GM12878 (cell line): ENCODE measurements around the gene SAMD9L. TPM values are rescaled to one million over a fixed set of nuclear protein-coding genes. Genes with fewer than 3 reads are reported as not detected.

Source experiments
- EP300 ChIP-seq, 2 experiments: fragments of 150-350 bp in 1 of 2; IDR thresholded peaks; 2 replicates each; pipeline ENCODE4 v1.6.1; 2011 to 2012; ENCODE audit warnings: low read depth in 2 of 2, low read length in 2 of 2, borderline replicate concordance in 1 of 2, improper control_type of control experiment in 1 of 2, inconsistent platforms in 1 of 2; ENCODE audit not compliant: control insufficient read depth in 1 of 2
- IKZF1 ChIP-seq: fragments of 450-650 bp; conservative IDR thresholded peaks from 2 replicates; pipeline ENCODE4 v1.6.1; 2017; ENCODE audit warnings: antibody characterized with exemption, mild to moderate bottlenecking
- NBN ChIP-seq: fragments of 450-650 bp; IDR thresholded peaks from 2 replicates; pipeline ENCODE4 v1.6.1; 2016
- polyA plus RNA-seq, 11 experiments: library from polyadenylated mRNA; depleted of rRNA in 4 of 11; unstranded in 6 of 11; stranded (reverse) in 5 of 11; fragments of >200 nt; fragmentation: Nextera tagmentation in 4 of 11; fragmentation: Illumina TruSeq in 1 of 11; extraction: Ambion mirVana in 4 of 11; extraction: Trizol in 1 of 11; gene quantifications; 1 replicate in 1 of 11; 2 replicates in 10 of 11; pipeline versions ENCODE4 v1.2.1 to v1.2.3, GENCODE V29; 2011 to 2016; ENCODE audit warnings: inconsistent platforms in 2 of 11, missing spikeins in 2 of 11, low read depth in 1 of 11
- total RNA-seq, 4 experiments: library from RNA; depleted of rRNA in 3 of 4; stranded (reverse); fragments of >200 nt in 3 of 4; fragmentation: Illumina TruSeq in 1 of 4; extraction: Trizol in 1 of 4; gene quantifications; 2 replicates each; pipeline versions ENCODE4 v1.2.1 to v1.2.3, GENCODE V29; 2013 to 2021
- TF ChIP-seq, protein P1 (sequence below): fragments of 450-650 bp; formaldehyde crosslinking; IDR thresholded peaks from 2 replicates; pipeline ENCODE4 v1.4.0; 2020; ENCODE audit warnings: mild to moderate bottlenecking, moderate library complexity
- TF ChIP-seq, protein P2 (sequence below): fragments of 450-650 bp; IDR thresholded peaks from 2 replicates; pipeline ENCODE4 v1.6.1; 2014; ENCODE audit warnings: mild to moderate bottlenecking
- TF ChIP-seq, protein P3 (sequence below): fragments of 450-650 bp; IDR thresholded peaks from 2 replicates; pipeline ENCODE4 v1.6.1; 2017; ENCODE audit warnings: mild to moderate bottlenecking, moderate library complexity

Gene SAMD9L
- total and polyA plus RNA-seq, 10 of the 15 experiments (the other 5 are each of a cell fraction or from before 2014, with no cell fraction given), result 22.3 to 51.3 (median 29.6) TPM

DNA sequence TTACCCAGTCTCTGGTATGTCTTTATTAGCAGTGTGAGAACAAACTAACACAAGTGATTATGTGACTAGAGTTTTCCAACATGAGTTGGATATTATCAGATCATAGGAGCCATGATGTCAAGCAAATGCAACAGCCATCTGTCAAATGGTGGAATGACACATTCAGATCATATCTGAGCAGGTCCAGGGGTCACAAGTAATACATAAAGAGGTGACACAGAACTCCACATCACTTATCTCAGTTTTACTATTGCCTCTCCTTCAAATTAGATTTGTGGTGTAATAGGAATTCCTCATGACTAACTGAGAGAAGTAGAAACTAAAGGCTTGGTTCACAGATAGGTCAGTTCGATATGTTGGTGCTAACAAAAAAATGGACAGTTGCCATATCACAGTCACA is 12.2 kb upstream of the SAMD9L start (continued):
- TF ChIP-seq, protein P1, sequence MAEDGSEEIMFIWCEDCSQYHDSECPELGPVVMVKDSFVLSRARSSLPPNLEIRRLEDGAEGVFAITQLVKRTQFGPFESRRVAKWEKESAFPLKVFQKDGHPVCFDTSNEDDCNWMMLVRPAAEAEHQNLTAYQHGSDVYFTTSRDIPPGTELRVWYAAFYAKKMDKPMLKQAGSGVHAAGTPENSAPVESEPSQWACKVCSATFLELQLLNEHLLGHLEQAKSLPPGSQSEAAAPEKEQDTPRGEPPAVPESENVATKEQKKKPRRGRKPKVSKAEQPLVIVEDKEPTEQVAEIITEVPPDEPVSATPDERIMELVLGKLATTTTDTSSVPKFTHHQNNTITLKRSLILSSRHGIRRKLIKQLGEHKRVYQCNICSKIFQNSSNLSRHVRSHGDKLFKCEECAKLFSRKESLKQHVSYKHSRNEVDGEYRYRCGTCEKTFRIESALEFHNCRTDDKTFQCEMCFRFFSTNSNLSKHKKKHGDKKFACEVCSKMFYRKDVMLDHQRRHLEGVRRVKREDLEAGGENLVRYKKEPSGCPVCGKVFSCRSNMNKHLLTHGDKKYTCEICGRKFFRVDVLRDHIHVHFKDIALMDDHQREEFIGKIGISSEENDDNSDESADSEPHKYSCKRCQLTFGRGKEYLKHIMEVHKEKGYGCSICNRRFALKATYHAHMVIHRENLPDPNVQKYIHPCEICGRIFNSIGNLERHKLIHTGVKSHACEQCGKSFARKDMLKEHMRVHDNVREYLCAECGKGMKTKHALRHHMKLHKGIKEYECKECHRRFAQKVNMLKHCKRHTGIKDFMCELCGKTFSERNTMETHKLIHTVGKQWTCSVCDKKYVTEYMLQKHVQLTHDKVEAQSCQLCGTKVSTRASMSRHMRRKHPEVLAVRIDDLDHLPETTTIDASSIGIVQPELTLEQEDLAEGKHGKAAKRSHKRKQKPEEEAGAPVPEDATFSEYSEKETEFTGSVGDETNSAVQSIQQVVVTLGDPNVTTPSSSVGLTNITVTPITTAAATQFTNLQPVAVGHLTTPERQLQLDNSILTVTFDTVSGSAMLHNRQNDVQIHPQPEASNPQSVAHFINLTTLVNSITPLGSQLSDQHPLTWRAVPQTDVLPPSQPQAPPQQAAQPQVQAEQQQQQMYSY, result no peak
- TF ChIP-seq IKZF1 (no peak), NBN (no peak), EP300 (IDR thresholded peaks at IDR 0.05; ENCODE audit: borderline replicate concordance in 1 of 2, control insufficient read depth in 1 of 2, low read depth in 2 of 2, low read length in 2 of 2) (no peak)
- TF ChIP-seq, protein P2, sequence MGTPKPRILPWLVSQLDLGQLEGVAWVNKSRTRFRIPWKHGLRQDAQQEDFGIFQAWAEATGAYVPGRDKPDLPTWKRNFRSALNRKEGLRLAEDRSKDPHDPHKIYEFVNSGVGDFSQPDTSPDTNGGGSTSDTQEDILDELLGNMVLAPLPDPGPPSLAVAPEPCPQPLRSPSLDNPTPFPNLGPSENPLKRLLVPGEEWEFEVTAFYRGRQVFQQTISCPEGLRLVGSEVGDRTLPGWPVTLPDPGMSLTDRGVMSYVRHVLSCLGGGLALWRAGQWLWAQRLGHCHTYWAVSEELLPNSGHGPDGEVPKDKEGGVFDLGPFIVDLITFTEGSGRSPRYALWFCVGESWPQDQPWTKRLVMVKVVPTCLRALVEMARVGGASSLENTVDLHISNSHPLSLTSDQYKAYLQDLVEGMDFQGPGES, result no peak
- TF ChIP-seq, protein P3, sequence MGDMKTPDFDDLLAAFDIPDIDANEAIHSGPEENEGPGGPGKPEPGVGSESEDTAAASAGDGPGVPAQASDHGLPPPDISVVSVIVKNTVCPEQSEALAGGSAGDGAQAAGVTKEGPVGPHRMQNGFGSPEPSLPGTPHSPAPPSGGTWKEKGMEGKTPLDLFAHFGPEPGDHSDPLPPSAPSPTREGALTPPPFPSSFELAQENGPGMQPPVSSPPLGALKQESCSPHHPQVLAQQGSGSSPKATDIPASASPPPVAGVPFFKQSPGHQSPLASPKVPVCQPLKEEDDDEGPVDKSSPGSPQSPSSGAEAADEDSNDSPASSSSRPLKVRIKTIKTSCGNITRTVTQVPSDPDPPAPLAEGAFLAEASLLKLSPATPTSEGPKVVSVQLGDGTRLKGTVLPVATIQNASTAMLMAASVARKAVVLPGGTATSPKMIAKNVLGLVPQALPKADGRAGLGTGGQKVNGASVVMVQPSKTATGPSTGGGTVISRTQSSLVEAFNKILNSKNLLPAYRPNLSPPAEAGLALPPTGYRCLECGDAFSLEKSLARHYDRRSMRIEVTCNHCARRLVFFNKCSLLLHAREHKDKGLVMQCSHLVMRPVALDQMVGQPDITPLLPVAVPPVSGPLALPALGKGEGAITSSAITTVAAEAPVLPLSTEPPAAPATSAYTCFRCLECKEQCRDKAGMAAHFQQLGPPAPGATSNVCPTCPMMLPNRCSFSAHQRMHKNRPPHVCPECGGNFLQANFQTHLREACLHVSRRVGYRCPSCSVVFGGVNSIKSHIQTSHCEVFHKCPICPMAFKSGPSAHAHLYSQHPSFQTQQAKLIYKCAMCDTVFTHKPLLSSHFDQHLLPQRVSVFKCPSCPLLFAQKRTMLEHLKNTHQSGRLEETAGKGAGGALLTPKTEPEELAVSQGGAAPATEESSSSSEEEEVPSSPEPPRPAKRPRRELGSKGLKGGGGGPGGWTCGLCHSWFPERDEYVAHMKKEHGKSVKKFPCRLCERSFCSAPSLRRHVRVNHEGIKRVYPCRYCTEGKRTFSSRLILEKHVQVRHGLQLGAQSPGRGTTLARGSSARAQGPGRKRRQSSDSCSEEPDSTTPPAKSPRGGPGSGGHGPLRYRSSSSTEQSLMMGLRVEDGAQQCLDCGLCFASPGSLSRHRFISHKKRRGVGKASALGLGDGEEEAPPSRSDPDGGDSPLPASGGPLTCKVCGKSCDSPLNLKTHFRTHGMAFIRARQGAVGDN, result no peak
